Stimulated activated CD8-positive, alpha-beta memory T cell treated with anti-CD3 and anti-CD28 coated beads, Interleukin-2, amount 100 ng/mL, for 48 hours (primary cell): ENCODE results near the gene GPR84.

ENCODE experiments used
- DNase-seq, 2 donors: peaks; one replicate each; pipeline ENCODE4 v3.0.0-alpha.2; 2020; ENCODE audit warnings: low read depth in 2 of 2

Gene GPR84

DNA sequence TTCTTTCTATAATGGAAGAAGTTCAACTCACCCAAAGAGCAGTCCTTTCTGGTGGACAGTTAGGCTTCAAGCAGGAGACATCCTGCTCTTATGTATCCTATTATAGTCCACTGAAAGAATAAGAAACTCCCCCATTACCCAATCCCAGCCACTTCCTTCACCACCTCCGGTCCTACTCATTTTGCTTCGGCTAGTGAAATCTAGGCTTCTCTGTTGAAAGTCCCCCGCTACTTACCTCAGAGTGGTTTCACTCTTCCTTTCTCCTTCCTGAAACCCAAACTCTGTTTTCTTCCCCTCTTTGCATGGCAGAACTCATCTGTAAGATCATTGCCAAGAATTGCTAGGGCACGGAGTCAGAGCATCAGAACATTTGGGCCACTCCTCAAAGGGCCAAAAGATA lies at the start of gene GPR84:
GPR84 (minus strand) TSS at position 74 of the 400 bp plus-strand sequence. CDS start 635 bp downstream, outside the sequence.
- no peak for DNase-seq

DNA sequence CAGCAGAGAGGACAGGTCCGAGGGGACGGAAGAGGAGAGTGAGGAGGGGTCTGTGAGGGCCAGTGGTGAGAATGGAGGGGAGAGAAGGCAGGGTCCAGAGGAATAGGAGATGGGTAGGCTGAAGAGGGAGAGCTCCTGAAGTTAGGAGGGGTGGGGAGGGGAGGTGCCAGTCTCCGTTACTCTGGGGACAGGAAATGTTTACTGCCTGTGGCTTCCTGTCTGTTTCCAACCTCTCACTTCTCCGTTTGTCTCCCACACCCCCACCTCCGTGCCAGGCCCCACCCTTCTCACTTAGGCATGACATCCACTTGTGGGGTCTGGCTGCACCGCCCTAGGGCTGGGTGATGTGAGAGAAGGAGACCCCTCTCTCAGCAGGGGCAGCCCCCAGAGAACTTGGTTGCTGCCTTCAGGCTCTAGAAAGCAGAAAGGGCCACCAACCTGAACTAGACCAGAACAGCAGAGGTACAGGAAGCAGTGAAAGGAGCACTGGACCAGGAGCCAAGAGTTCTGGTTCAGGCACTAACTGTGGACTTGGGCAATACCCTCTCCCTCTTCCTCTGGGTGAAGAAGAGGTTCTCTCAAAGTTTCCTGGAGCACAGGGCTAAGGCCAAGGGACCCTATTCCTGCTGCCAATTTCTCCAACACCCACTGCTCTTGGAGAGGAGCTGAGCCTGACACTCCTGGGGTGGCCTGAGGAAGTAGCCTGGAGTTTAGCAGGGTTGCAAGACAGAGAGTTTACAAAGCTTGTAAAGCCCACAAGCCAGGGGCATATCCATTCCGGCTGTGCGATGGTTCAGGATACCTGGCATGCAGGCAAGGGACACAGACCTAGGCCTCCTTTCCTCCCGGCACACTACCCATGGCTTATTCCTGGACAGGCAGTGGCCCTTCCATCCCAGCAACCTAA lies 49.3 kb upstream of the GPR84 start:
- peak; percentile 47 to 51 for DNase-seq

DNA sequence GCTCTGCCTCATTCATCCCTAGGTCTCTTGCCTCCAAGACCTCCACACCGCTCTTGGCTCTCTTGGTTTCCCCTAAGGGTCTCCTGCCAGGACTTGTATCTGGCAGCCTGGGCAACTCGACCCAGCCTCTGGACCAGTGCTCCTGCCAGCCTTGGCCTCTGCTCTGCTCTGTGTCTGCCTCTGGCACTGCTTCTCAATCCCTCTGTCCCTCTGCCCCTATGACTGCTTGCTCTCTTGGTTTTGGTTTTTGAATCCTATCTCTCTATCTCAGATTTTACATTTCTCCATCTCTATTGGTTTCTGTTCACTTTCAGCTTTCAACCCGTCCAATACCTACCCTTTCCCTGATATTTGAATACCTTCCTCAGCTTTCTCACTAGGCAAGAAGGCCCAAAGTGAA lies 48.5 kb upstream of the GPR84 start:
- no peak for DNase-seq

DNA sequence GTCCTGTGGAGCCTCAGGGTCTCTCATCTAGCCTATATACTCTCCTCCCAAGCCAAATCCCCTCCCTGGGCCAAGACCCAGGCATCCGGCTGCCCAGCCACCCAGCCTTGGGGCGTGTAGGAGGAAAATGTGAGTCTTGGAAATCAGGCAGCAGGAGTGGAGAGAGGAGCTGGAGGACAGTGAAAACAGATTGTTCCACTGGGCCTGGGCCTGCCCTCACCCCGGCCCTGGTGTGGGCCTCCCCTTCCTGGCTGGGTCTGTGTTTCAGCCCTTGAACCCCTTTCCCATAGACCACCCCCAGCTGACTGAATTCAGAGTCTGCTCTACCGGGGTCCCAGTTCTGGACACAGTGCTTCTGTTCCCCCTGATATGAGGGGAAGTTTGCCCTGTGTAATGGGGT lies 48.1 kb upstream of the GPR84 start:
- no peak for DNase-seq

DNA sequence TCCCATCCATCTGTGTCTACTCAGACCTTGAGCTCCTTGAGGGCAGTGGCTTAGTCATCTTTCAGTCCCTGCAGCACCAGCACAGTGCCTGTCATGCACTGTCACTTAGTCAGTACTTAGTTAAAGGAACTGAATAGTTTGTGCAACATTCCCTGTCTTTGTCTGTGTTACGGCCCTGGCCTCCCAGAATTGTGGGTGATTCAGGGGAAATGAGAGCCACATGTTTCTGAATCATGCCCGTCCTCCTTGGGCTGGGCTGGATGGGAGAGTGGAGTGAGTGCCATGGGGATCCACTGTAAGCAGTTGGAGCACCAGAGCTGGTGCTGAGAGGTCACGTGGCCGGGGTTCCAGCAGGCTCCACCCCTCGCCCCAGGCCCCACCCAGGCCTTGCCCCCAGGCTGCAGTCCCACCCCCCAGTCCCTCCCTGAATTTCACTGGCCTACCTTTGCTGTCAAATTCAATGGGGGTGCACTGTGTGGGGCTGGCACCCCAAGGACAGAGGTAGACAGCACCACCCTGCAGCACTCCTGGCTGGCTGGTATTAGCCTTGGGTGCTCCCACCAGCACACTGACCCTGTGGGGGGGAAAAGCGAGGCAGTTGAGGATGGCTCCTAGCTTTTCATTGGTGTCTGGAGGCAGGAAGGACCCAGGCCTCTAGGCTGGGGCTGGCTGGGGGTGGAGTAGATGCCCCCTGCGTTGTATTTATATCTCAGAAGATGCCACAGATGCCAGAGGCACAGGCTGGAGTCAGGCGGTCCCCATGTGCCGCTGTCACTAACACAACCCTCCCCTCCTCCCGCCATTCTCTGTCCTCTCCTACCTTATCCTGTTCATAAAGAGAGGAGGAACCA lies 47.3 kb upstream of the GPR84 start:
- peak in 1 of 2 donors; percentile 49 for DNase-seq

DNA sequence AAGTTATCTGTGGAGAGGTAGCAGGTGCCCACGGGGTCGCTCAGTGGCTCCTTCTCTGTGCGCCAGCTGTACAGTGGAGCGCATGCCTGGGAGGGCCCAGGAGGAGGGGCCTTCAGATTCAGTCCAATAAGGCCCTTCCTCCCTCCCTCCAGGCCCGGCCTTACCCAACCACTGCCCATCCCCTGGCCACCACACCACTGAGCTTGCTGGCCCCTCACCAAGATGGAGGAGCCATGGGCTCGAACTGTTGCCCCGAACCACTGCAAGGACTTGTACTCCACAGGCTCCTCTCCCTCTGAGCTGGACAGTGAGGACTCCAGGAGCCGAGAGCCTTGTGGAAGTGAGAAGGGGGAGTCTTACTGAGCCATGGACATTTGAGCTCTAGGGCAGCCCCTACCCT lies 45.0 kb upstream of the GPR84 start:
- no peak for DNase-seq

DNA sequence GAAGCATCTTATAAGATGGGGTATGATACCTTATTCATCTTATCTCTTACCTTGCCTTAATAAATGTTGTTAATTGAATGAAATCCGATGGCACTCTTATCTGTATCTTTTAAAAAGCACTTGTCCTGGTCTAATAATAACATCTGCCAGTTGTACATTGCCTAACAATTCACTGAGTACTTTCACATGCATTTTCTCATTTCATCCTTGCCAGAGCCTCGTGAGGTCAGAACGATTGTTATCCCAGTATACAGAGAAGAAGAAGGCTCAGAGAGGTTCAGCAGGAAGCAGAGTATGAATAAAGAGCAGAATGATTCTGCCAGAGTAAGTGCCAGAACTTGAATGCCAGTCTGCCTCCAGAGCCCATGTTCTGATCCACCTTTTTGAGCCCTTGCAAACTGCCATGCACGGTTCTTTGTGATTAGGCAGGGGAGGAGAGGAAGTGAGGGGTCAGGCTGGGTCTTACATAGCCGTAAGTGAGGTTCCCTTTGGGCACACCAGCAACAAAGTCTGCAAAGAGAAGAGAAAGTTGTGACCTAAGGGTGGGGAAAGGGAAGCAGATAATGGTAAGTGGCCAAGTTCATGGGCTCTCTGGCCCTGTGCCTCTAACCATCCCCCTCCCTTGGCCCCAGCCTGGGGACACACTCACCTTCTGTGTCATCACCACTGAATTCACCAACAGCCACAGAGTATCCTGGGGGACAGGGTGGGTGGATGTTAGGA lies 43.1 kb upstream of the GPR84 start:
- DNase-seq: no peak

DNA sequence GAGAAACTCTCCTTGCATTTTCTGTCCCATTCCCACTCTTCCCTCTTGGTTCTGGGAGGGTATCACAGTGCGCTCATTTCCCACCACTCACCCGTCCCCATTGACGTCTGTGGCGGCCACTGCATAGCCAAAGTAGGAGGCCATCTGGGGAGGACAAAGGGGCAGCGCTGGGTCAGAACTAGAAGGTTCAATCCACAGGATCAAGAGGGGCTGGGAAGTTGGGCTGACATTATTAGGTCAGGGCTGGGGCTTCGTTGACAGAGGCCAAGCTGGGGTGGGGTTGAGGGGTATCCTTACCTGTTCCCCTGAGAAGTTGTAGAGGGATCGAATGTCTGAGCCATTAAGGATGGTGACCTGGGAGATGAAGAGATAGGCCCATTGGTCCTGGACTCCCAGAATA lies 41.3 kb upstream of the GPR84 start:
- DNase-seq: no peak

DNA sequence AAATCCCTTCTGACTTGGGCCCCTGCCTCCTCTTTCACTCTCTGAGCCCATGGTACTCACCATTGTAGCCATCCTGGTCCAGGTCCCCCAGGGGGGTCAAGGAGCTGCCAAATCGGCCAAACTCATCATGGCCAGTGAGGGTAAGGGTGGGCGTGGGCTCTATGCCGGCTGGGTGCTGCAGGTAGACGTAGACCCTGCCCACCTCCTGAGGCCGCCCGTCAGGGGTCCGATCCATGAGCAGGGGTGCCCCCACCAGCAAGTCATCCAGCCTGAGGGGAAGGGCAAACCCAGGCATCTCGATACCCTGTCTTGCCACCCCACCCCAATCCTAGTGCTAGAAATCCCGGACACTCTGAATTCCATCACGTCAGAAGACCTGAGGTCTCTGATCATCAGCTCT lies 40.8 kb upstream of the GPR84 start:
- DNase-seq: no peak

DNA sequence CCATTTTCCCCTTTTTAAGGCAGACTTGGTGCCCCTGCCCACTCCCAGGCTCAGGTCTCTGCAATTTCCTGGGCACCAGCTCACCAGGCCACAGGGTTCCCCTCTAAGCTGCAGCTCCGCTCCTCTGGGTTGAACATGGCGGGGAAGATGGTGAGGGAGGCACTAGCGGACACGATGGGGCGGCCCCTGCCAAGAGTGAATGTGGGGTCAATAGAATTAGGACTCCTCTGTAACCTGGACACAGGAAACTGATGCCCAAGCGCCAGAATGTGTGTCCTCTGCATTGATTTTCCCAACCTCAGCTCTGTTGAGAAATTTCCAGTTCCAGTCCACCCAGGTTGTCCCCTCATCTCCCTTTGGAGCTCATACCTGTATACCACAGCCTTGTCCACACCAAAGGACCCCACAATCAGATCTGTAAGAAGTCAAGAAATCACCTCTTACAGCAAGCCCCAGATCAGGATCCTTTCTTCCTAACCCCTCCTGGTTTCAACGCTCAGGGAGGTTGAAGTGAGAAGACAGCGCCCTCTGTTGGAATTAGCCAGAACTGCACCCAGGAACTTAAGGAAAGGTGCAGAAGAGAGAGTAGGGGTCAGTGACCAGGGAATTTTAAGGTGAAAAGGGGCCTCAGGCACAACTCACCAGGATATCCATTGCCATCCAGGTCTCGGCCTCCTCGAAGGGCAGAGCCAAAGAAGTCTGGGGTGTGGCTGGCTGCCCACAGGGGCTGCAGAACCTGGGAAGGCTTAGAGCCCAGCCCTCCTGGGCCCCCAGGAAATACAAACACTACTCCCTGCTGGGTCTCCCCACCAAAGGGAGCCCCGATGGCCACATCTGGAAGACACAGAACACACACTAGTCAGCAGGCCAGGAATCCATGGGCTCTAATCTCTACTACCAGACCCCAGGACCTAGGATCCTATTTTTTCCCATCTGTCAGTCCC lies 40.0 kb upstream of the GPR84 start:
- peak in 1 of 2 donors; percentile 44 for DNase-seq

DNA sequence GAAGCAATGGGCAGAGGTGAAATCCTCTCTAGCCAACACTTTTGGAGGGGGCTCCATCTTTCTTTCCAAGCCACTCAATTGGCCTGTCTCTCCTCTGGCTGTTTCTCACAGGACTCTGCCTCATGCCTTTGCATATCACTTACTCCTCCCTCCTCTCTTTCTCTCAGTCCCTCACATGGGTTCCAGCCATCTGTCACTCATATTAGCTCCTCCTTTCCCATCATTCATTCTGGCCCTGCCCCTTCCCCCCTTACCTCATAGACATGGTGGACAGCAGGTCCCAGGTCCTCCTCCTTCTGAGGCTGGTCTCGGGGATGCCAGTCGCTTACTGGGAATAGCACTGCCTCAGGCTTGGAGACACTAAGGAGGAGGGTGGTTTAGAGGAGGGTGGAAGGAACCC lies 36.8 kb upstream of the GPR84 start:
- DNase-seq: no peak

DNA sequence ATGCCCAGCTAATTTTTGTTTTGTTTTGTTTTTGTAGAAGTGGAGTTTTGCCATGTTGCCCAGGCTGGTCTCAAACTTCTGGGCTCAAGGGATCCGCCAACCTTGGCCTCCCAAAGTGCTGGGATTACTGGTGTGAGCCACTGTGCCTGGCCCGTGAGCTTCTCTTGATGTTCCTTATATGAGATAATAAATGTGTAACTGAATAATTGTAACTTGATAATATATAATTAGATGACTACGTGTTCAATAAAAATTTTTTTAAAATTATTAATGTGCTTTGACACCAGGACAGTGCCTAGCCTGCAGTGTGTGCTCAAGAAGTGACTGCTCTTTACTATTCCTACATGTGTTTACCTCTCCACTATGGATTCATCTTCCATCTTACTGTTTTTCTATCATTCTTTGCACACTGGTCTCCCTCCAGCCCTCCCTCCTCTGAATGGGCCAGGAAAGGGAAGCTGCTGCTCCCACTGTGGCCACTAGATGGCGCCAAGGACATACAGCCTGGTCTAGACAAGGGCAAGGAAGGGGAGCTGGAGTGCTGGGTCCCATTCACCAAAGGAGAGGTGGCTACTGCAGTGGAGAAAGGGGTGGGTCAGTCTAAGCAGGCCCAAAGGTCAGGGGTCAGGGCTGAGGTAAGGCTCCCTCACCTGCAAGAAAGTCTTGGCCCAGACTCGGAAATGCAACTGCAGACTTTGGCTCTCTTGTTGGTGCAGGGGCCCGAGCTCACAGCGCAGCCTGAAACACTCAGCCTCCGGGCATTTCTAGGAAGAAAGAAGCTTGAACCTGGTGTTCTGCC lies 34.9 kb upstream of the GPR84 start:
- DNase-seq: peak; percentile 73 to 78

DNA sequence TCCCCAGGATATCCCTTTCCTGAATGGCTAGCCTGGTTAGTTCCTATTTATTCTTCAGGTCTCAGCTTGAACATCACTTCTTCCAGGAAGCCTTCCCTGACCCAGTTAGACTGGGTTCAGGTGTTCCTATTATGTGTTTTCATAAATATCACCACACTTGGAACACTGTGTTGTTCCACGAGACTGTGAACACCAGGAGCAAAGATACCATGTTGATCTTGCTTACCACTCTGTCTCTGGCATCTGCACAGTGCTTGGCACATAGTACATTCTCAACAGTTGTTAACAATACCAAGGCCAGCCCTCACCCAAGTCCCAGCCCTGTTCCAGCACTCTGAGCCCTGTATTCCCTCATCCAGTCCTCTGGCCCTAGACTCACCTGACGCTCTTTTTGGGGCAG lies 33.9 kb upstream of the GPR84 start:
- DNase-seq: no peak

DNA sequence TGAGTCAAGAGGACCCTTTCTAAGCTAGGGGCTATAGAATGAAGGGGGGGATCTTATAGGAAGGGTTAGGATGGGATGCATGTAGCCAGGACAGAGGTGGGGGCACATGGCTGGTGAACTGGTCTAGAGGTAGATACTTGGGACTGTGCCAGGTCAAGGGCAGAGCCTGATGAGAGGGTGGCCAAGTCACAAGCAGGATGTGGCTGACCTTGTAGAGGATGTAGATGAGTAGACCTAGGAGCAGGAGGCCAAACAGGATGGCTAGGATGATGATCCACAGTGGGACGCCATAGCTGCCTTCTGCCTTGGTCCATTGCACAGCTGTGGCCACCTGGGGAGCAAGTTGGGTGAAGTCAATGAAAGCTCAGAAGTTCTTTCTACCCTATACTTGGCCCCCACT lies 32.9 kb upstream of the GPR84 start:
- DNase-seq: no peak

DNA sequence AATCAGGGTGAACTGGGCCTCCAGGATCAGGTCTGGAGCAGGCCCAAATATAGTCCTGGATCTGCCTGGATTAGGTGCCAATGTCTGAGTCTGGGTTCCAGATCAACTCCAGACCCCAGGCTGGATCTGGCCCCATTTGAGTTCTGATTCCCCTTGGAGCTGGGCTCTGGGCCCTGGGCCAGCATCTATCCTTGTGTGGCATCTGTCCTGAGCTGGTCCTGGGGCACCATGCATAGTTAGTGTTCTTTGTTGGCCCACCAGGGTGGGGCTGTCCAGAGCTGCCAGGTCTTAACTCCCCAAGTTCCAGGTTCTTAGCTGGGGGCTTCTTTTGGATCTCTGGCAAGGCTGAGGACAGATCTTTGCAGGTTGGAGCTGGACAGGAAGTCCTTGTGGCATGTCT lies 31.3 kb upstream of the GPR84 start:
- DNase-seq: no peak

DNA sequence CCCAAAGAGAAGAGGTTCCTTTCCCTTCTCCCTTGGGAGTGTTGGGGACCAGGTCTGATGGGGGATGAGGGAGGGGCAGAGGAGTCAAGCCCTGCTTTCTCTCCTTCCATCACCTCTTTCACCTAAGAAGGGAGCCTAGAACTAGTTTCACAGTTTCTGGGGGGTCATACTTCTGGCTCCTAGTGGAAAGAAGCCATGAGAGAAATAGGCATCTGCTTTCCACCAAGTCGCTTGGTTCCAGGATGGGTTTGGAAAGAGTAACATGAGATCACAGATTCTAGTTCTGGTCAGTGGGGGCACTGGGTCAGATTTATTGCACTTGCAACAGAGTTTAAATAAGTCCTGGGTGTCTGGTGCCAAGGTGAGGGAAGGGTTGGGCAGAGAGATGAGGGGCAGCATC lies 30.7 kb upstream of the GPR84 start:
- no peak for DNase-seq

DNA sequence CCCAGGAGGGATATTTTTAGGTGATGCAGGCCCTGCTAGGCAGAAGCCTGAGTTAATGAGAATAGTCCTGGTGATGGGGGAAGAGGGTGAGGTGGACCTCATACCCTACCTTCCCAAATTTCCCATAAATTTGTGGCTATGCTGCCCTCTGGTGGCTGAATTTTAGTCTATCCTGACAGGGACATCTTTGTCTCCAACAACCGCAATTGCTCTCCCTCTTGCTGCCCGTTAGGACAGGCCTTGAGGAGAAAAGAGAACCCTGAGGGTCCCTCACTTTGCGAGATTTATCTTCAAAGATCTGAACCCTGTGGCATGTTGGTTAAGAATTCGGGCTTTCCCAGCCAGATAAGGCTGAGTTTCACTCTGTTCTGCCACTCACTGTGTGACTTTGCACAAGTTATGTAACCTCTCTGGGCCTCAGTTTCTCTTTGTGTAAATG lies 30.0 kb upstream of the GPR84 start:
- DNase-seq: no peak

DNA sequence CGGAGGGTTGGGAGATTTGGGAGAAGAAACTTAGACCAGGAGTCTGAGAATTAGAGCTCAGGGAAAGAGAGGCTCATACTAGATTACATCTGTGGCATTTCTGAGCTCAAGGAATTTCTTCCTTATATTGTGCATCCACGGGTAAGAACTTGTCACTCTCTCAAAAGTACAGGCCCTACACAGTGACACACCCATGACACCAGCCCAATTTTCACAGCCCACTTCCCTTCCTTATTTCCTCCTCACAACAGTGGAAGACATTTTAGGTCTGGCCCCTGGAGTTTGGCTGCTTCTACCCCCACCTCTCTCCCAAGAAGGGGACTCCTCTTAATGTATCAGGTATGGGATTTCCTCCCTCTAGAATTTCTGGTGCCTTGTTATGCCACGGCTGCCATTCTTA lies 29.5 kb upstream of the GPR84 start:
- DNase-seq: no peak

DNA sequence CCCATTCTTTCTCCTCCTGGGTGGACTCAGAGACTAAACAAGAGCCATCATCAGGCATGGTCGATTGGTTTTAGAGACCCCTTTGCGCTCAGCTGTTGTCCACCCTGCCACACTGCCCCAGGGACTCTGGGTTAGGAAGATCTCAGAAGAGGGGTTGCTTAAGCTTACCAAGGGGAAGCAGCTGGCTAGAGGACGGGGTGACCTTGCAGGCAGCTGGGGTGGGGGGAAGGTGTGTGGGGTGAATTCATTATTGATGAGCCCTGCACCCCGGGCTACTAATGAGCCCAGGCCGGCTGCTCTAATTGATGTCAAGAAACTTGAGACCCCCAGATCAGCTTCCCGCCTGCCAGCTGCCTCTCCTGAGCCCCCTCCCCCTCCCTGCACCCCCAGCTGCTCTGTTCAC lies 28.9 kb upstream of the GPR84 start:
- DNase-seq: no peak
